OCI-M2 (cell line): ENCODE data around the gene ARHGAP26.

Source experiments
- DNase-seq: peaks from one replicate; lab custom pipeline; 2025; ENCODE audit not compliant: unreplicated experiment; lab: John Stamatoyannopoulos, UW

The ARHGAP26 gene

DNA sequence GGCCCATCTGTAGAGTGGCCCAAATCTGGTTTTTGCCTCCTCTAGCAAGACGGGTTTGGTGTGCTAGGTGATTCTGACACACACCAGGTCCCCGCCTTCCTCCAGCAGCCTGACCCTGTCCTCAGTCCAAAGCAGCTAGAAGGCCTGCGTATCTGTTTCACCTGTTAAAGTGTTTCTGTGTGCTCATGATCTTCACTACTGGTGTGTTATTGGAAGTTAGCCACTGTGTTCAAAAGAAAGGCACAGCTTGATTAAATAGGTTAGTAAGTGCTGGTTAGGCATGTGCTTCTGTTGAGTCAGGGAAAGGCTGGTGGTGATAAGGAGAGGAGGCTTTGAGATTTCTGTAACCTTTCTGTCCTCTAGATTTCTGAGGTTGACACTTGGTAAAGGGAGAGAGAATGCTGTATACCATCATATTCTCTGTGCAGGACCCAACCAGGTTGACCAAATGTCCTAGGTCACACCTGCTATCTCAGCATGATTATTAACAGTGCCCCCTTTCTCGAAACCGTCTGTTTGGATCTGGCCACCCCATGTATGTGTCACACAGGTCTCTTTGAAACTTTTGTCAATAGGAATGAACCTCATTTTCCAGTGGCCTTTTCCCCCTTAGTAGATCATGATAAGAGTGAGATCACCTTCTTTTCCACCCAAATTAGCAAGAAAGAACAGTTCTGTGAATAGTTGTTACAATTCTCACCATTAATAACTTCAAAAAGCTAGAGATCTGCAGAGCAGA lies 58.8 kb downstream of the ARHGAP26 start:
- no peak for DNase-seq

DNA sequence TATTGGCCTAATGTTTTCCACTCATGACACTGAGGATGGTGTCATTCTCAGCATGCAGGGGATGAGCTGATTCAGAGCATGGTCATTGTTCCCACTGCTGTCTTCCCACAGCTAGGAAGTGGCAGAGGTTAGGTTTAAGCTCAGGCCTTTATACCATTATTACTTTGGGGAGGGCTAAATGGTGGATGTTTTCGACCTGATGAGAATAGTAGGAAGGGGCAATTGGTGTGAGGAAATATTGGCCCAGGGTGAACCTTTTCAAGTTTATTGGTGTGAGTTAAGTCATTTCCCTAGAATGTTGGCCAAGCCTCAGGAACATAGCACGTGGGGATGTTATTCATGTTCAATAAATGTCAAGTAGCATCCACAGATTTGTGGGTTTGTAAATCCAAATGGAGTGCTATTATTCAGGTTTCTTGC lies 59.6 kb downstream of the ARHGAP26 start:
- no peak for DNase-seq

DNA sequence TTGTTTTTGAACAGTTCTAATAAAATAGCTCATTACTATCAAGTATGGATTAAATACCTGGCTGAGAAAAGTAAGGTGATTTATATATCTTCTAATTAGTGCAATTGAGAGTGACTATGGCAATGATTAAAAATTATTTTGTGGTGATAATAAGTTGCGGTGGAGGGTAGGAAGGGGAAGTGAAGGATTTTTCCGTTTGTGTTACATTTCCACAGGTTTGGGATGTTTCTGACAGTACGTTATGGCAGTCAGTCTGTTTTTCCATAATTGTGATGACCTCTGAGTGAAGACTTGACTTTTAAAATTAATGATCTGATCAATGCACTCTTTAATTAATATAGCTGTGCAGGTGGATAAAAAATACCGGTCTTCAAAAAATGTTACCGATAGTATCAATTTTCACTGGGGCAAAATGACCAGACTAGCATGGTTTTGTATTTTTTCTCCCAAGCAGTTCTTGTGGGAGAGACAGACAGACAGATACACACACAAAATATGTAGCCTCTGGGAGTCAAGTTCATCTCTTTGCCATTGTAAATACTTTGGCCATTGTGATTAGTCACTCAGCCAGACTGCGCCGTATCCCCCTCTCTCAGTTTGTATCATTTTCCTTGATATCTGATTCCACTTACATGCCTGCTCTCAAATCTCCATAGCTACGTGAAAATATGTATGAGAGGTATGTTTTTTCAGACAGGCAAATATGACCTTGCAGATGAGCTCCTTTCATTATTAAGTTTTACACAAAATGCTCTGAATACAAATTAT lies 60.2 kb downstream of the ARHGAP26 start:
- DNase-seq = no peak

DNA sequence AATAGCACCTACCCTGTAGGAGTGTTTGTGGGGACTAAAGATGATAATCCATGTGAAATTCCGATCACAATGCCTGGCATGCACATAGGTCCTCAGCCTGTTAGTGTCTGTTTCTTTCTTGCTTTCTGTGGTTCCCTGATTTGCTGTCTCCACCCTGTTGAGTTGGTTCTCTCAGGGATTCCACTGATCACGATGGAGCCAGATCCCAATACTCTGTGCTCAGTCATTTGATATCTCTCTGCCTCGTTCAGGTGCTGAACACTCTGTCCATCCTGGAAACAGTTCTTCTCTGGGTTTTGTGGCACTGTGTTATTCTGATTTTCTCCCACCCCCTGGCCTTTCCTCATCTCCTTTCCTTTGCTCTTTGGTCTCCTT lies 60.8 kb downstream of the ARHGAP26 start:
- no peak for DNase-seq

DNA sequence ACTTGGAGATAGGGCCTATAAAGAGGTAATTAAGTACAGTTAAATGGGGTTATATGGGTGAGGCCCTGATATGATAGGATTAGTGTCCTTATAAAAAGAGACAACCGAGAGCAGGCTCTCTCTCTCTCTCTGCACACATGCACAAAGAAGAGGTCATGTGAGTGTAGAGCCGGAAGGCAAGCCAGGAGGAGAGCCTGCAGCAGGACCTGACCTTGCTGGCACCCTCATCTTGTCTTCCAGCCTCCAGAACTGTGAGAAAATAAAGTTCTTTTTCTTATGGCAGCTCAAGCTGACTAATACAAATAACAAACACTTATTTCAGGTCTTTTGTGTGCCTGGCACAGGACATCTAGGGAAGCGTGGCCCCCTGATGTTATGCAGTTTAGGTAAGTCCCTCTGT lies 62.1 kb downstream of the ARHGAP26 start:
- no peak for DNase-seq

DNA sequence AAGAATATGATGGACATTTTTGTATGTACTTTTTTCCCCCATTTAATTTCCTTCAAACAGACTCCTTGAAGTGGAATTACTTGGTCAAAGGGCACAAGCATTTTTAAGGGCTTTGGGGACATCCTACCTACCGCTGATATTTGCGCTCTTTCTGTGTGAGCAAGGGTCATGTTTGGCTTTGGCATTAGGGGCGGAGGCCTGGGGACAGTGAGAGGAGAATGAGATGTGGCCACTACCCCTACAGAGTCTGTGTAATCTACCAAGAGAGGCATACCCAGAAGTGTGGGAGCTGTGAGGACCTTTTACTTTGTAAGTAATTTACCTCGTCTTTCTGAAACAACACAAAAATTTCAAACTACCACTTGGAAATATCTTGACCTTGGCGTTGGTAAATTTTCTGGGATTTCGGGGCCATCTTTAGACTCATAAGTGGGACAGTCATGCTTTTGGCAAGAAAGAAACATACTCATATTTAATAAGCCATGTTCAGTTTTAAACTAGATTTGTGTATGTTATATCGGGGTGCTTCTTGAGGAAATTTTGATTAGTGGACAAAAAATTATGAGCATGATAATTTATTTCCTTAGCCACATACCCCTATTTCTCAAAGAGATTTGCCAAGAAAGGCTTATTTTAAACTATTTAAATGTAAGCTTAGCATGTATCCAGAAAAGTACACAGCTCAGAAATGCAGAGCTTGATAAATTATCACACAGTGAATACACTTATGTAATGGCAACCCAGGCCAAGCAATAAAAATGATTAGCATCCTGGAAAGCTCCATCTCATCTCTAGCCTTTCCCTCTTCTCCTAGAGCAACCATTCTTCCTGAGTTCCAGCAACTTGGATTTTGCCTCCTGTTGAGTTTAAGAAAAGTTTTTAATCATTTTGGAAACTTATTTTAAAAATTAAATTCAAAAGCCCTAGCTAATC lies 63.6 kb downstream of the ARHGAP26 start:
- no peak for DNase-seq

DNA sequence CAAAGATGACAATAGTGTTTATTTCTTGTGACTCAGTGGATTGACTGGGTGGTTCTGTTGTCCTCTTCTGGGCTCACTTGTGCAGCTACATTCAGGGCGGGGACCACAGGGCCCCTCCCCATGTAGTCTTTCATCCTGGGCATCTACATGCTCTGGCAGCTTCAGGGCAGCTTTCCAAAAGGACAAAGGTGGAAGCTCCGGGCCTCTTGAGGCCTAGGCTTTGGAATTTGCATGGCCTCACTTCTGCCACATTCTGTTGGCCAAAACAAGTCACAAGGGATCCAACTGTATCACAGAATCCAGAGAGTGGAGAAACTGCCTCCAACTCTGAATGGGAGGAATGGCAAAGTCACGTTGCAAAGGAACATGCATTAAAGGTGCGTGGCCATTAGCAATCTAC lies 64.3 kb downstream of the ARHGAP26 start:
- no peak for DNase-seq

DNA sequence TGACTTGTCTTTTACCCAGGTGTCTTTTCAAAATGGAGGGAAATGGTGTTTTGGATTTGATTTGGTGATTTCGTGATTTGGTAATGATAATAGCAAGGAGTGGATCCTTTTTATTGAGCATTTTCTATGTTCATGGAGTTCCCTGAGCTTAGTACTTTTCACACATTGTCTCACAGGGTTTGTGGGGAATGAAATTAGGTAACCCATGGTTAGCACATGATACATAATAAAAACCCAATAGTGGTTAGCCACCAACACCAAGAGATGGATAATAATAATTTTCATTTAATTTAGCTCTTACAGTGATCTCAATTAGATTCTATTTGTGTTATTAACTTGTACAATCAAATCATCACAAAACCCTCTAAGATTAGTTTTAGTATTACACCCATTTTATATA lies 65.4 kb downstream of the ARHGAP26 start:
- no peak for DNase-seq

DNA sequence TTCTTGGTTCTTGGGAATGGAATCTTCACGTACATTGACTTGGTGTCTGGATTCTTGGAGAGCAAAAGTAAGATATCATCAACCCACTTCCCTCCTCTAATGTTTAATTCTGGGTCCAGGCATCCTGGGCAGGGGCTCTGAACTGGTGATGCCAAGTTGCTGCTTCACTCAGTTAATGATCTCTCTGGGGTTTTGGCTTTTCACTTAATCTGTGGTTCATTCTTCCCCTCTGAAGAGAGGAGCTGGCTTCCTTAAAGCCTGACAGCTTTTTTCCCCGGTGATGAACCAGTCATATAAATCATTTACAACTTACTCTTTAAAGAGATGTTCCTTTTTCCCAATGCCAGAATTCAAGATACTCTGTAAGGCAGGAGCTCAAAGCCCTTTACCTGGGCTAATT lies 65.9 kb downstream of the ARHGAP26 start:
- no peak for DNase-seq

DNA sequence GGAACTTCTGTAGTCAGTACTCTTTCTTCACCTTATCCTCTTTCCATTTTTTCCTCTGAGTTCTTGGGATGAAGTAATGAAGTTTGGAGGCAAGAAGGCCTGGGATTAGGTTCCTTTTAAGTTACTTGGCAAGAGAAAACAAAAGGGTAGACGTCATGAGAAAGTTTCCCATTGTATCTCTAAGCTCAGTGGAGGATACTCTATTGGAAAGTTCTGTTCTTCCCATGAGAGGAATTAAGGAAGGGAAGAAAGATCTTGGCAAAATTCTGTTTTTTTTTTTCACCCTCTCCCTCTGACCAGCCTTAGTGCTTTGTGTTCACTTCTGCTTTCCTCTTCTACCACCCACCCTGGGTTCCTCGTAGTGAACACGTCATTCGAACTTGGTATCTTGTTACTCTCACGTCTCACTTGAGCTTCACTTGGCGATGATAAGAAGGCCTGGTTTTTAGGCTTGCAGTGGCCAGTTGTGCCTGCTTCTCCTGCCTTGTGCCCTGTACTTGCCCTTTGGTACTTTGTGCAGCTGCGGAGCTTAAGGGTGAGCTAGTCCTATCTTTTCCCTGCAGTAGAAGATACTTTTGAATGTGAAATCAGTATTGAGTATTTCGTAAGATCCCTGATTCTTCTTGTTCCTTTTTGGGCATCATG lies 67.0 kb downstream of the ARHGAP26 start:
- DNase-seq = peak; percentile 15

DNA sequence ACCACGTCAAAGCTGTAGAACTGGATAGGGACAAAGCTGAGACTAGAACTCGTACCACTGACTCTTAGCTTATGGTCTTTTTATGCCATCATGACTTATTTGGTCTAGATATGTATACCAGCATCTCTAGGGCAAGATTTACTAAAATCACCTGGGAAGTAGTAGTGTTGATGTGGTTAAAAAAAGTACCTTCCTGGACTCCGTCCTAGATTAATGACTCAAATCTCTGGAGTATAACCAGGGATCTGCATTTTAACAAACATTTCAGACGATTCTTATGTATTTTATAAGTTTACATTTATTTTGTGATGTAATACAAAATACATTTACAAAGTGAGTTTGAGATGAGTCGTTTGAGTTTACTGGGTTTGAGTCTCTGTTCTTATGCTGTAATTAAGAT lies 68.7 kb downstream of the ARHGAP26 start:
- DNase-seq = no peak

DNA sequence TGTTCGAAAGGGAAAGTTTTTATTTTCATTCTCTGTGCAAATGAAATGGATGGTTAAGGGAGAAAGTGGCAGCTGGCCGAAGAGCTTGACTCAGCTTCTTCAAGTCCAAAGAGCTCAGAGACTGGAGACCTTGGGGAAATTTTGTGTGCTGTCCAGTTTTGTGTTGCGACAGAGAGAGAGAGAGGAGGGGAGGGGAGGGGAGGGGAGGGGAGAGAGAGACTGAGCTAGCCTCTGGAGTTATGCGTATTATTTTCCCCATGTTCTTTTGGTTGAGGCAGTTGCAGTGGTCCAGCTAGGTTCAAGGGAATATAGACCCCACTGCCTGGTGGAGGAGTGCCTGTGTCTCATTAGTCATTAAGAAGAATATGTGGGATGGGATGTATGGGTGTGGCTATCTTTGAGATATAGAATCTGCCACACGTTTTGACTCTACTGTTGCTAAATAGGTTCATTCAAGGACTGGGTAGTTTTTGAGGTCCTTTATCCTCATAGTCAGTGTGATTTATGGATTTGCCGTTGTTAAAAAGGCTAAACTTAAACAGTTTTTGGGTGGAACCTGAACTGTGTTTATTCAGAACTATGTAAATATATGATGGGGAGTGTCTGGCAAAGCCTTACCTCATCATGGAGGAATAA lies 69.7 kb downstream of the ARHGAP26 start:
- DNase-seq = no peak

DNA sequence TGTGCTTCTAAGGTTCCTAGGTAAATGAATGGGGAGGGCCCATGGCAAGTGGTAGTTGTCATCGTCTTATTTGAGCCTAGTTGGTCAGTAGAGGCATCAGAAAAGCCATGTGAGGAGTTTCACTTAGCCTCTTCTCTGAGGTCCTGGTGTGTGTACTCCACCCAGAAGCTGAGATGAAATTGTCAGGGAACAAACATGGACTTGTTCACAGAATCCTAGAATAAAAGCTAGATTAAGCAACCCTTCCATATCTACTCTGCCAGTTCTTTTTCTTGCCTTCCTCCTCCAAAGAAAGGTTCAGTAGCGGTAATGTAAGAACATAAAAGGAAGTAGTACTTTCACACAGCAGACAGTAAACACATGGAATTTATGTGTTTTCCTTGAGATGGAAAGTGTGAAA lies 70.4 kb downstream of the ARHGAP26 start:
- no peak for DNase-seq

DNA sequence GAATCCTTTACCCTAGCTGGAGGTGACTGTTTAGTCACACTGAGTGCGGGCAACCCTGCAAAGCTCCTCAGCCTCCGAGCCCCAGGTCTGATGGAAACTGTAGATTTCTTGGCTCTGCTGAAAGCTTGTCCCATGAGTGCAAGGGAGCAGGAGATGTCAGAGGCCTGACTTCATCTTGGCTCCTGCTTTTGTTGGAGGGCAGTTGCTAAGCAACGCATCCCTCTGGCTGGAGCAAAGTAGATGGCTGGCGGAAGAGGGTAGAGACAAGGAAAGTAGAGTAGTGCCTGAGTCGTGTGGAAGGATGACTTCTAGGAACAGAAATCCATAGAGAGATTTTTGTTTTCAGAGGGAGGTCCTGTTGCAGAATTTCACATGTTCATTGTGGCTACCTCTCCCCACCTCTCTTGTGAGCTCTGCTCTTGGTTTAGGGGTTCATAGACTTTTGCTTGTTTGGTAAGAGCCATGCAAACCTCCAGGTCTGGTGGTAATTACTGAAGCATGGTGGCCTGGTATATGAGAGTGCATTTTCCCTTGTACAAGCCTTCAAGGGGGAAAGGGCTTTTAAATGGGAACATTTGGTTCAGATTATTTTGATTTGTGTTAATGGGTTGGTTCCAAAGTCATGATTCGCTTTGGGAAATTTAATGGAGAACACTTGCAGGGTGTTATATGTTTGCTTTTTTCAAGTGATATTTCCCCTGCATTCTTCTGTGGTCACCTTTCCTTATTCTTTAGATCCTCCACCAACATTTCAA lies 71.5 kb downstream of the ARHGAP26 start:
- DNase-seq = no peak

DNA sequence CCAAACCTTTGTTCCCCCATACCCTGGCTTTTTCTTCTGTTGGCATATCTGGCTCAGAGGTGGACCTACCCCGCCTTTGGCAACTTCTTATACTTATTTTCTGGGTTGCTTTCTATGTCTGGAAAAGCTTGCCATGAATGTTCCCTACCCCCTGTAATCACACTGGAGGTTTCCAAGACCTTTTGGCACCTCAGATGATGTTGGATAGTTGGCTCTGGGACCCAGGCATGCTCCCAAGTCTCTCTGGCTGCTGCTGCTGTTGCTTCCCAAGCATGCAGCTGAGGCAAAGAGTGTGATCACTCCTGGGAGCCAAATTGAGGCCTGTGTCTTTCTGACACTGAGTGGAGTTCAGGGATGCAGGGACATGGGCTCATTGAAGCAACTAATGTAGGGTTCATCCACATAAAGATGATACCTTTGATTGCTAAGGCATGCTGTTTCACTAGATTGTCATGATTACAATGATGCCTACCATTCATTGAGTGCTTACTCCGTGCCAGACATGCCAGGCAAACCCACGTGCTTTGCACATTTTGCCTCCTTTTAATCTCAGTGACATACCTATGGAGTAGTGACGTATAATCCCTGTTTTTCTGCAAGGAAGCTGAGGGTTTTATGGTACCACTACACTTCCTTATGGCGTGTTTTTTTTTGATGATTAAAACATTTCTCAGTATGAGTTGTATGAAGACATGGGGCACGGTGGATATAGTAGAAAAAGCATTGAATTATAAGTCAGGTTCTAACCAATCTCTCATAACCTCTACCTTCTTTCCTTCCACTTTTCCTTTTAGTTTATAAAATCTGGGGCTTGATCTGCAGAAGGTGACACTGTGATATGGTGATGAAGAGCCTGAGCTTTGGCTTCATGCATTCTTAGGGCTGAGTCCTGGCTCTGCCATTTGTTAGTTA lies 73.1 kb downstream of the ARHGAP26 start:
- no peak for DNase-seq

DNA sequence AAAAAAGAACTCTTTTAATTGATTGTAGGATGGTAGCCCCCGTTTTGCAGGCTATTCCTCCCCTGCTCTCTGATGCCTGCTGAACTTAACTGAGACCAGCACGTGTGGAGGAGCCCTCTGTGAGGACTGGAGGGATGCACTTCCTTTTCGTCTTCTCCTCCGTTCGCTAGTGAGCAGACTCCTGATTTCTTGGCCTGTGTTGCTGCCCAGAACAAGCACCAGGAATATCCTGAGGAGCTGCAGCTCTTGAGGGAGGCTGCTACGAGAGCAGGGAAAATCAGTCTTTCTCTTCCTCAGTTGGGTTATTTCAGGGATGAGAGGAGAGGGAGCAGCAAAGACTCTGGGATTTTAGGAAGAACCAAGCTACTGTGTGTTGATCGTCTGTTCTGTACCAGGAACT lies 74.7 kb downstream of the ARHGAP26 start:
- DNase-seq = no peak

DNA sequence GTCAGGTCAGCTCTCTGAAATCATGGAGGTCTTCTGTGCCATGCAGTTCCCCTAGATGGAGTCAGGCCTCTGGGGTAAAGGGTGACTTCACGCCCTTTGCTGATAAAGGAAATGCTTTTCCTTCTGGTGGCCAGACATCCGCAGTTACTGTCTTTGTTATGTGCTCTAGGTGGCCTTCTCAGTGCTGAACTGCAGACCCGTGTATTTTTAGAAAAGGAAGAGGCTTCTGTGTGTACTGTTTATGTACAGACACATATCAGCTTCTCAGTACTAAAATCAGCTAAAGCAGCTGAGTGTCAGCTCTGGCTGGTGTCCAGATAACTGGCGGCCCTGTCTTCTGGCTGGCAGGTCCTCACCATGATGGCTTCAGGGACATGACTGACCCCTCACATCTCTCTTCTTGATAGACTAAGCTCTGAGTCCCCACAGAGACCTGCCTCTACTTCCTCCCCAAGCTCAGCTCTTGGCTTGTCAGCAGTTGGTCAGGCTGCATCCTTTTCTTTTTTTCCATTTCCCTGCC lies 75.3 kb downstream of the ARHGAP26 start:
- DNase-seq = peak; percentile 20

DNA sequence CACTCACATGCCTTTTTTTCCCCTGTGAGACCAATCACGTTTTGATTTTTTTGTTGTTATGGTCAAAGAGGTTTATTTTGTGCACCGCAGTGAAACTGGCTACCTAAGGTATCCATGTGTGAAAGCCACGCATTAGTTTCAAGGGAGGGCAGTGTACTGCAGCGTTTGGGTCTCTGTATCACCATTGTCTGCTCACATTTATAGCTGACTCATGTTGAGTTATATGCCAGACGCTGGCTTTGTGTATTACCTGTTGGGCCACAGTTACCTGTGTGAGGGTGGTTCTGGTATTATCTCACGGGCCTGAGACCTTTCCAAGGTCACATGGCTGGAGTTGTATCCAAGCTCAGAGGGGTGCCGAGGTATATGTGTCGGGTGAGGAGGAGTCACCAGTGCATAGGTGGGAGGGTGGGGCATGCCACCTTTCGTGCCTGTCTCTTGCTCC lies 75.8 kb downstream of the ARHGAP26 start:
- no peak for DNase-seq

DNA sequence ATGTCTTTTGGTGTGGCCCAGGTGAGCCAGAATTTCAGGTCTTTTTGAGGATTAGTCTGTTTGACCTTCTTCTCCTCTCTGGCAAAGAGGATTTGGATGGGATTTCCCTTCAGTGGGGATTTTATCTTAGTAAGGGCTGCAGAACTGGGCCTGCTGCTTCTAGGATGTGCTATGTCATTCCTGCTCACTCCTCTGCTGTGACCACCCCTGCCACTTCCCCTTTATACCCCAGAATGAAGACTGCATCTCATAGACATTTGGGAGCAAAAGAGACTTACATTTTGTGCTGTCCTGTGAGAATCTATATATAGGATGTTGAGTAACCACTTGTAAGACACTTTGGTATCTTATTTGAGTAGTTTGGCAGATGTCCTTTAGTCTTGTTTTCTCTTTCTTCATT lies 76.2 kb downstream of the ARHGAP26 start:
- no peak for DNase-seq
